Measurements from ENCODE around the gene TSPAN9.
A peak's percentile ranks its signal among the peaks of the same experiment; 100 is the strongest.

The TSPAN9 gene

GRCh38 chr12:3191450-3191849 lies 114.3 kb downstream of the TSPAN9 start:
- no peak for DNase-seq

GRCh38 chr12:3192221-3192620 lies 115.0 kb downstream of the TSPAN9 start:
- no peak for DNase-seq

GRCh38 chr12:3193131-3193530 lies 116.0 kb downstream of the TSPAN9 start:
- DNase-seq, result no peak

GRCh38 chr12:3193755-3194154 lies 116.6 kb downstream of the TSPAN9 start:
- DNase-seq, result no peak

GRCh38 chr12:3195337-3195736 lies 118.2 kb downstream of the TSPAN9 start:
- no peak for DNase-seq

GRCh38 chr12:3195859-3196483 lies 118.8 kb downstream of the TSPAN9 start:
- no peak for DNase-seq

GRCh38 chr12:3196488-3196887 lies 119.3 kb downstream of the TSPAN9 start:
- no peak for DNase-seq

- no peak for DNase-seq
Observed at GRCh38 chr12:3197131-3197818, 120.1 kb downstream of the TSPAN9 start.

- no peak for DNase-seq
Observed at GRCh38 chr12:3199551-3200031, 122.4 kb downstream of the TSPAN9 start.

- no peak for DNase-seq
Observed at GRCh38 chr12:3200032-3200617, 122.9 kb downstream of the TSPAN9 start.

GRCh38 chr12:3200814-3201233 lies 123.6 kb downstream of the TSPAN9 start:
- DNase-seq, result no peak

- no peak for DNase-seq
Observed at GRCh38 chr12:3201339-3202051, 124.3 kb downstream of the TSPAN9 start.

GRCh38 chr12:3202096-3202495 lies 124.9 kb downstream of the TSPAN9 start:
- no peak for DNase-seq

- peak in 1 of 2 experiments; percentile 63 for DNase-seq
Observed at GRCh38 chr12:3202734-3203446, 125.7 kb downstream of the TSPAN9 start.

GRCh38 chr12:3203713-3204112 lies 126.5 kb downstream of the TSPAN9 start:
- no peak for DNase-seq

- DNase-seq, result no peak
Observed at GRCh38 chr12:3204143-3204542, 127.0 kb downstream of the TSPAN9 start.

- DNase-seq, result peak in 1 of 2 experiments; percentile 43
Observed at GRCh38 chr12:3204730-3205531, 127.8 kb downstream of the TSPAN9 start.

GRCh38 chr12:3205742-3206519 lies 128.8 kb downstream of the TSPAN9 start:
- no peak for DNase-seq

GRCh38 chr12:3206536-3207072 lies 129.4 kb downstream of the TSPAN9 start:
- no peak for DNase-seq

- DNase-seq, result no peak
Observed at GRCh38 chr12:3207175-3207574, 130.0 kb downstream of the TSPAN9 start.

- DNase-seq, result no peak
Observed at GRCh38 chr12:3207858-3208257, 130.7 kb downstream of the TSPAN9 start.
